HG03039 (cell line): Measurements from ENCODE around the gene CBX8.

Experiments
- ATAC-seq: cut with Tn5 transposase; IDR thresholded peaks from one replicate; pipeline ENCODE4 v1.9.1; 2021; ENCODE audit warnings: mild to moderate bottlenecking, moderate library complexity; ENCODE audit not compliant: unreplicated experiment

Gene CBX8

GRCh38 chr17:79808763-79809529 is 12.1 kb upstream of the CBX8 start:
- ATAC-seq, result no peak

- no peak for ATAC-seq
Measured at GRCh38 chr17:79806863-79807720, 10.2 kb upstream of the CBX8 start.

- ATAC-seq, result no peak
Measured at GRCh38 chr17:79806446-79806760, 9.5 kb upstream of the CBX8 start.

GRCh38 chr17:79804856-79805696 is 8.2 kb upstream of the CBX8 start:
- ATAC-seq, result no peak

- ATAC-seq, result no peak
Measured at GRCh38 chr17:79803997-79804855, 7.3 kb upstream of the CBX8 start.

GRCh38 chr17:79803421-79803996 is 6.6 kb upstream of the CBX8 start:
- ATAC-seq, result no peak

- no peak for ATAC-seq
Measured at GRCh38 chr17:79802736-79803420, 6.0 kb upstream of the CBX8 start.

- ATAC-seq, result no peak
Measured at GRCh38 chr17:79802039-79802735, 5.3 kb upstream of the CBX8 start.

GRCh38 chr17:79801156-79802038 is 4.5 kb upstream of the CBX8 start:
- ATAC-seq, result no peak

- ATAC-seq, result no peak
Measured at GRCh38 chr17:79800325-79801155, 3.7 kb upstream of the CBX8 start.

GRCh38 chr17:79799538-79800324 is 2.9 kb upstream of the CBX8 start:
- no peak for ATAC-seq

GRCh38 chr17:79799174-79799537 is 2.3 kb upstream of the CBX8 start:
- ATAC-seq, result no peak

- ATAC-seq, result no peak
Measured at GRCh38 chr17:79798299-79799173, 1.7 kb upstream of the CBX8 start.

- ATAC-seq, result no peak
Measured at GRCh38 chr17:79797492-79798298, 818 bp upstream of the CBX8 start.

GRCh38 chr17:79796444-79796762 is 474 bp downstream of the CBX8 start:
- no peak for ATAC-seq
